Endothelial cell of umbilical vein (primary cell): Measurements from ENCODE around the gene B3GALT6. TPM values are rescaled to one million over a fixed set of nuclear protein-coding genes. Genes with fewer than 3 reads are reported as not detected.

Source experiments
- BruUV-seq: library from RNA; stranded (reverse); fragments of 400-500 nt; replicated peaks from 2 replicates; lab custom pipeline; 2021; lab: Mats Ljungman, UMichigan
- CTCF ChIA-PET: fragments of 300-600, 350-600 bp; sonication (Branson Sonifier 250); formaldehyde crosslinking; loops from one replicate; lab custom pipeline; 2021; ENCODE audit warnings: antibody characterized with exemption, inconsistent platforms; lab: Charles Lee
- POLR2A ChIA-PET: fragments of 300-600, 350-600 bp; sonication (Branson Sonifier 250); formaldehyde crosslinking; loops from one replicate; lab custom pipeline; 2021; ENCODE audit warnings: antibody characterized with exemption, inconsistent platforms; lab: Charles Lee
- DNase-seq: peaks from one replicate; pipeline ENCODE4 v3.0.0-alpha.2; 2011; ENCODE audit warnings: low read depth, low spot score
- FAIRE-seq: peaks from 2 replicates; lab custom pipeline; 2011; peaks lifted over from hg19 to GRCh38; lab: Jason Lieb, UNC
- H2AFZ ChIP-seq: 2 replicates; pipeline ENCODE4 v1.6.0; 2012; ENCODE audit warnings: low read depth, low read length, control low read depth, inconsistent platforms
- H3K27ac ChIP-seq: 2 replicates; pipeline ENCODE4 v1.5.1; 2011; ENCODE audit warnings: low read depth, mild to moderate bottlenecking, control low read depth, low read length, moderate library complexity; ENCODE audit not compliant: insufficient read depth
- H3K27me3 ChIP-seq, 2 experiments: 2 replicates each; pipeline versions ENCODE4 v1.6.0 to v1.6.1; 2011; ENCODE audit warnings: low read length in 2 of 2, mixed read lengths in 1 of 2; ENCODE audit not compliant: control insufficient read depth in 2 of 2, insufficient read depth in 2 of 2
- H3K36me3 ChIP-seq, 2 experiments: 2 replicates in 1 of 2; 3 replicates in 1 of 2; pipeline ENCODE4 v1.5.1; 2011; ENCODE audit warnings: low read length in 2 of 2, mild to moderate bottlenecking in 1 of 2, moderate library complexity in 1 of 2; ENCODE audit not compliant: control insufficient read depth in 2 of 2, insufficient read depth in 2 of 2; ENCODE audit errors: extremely low read depth in 1 of 2
- H3K4me1 ChIP-seq: 3 replicates; pipeline ENCODE4 v1.5.1; 2011; ENCODE audit warnings: mild to moderate bottlenecking, low read length; ENCODE audit not compliant: control insufficient read depth, insufficient read depth; ENCODE audit errors: extremely low read depth
- H3K4me2 ChIP-seq: 2 replicates; pipeline ENCODE4 v1.6.1; 2011; ENCODE audit warnings: low read length, control low read depth, mixed read lengths; ENCODE audit not compliant: insufficient read depth
- H3K4me3 ChIP-seq, 3 experiments: fragments of 200-600 bp in 1 of 3; sonication (generic), shearing (Covaris generic) in 1 of 3; replicated peaks in 1 of 3; 2 replicates each; pipeline ENCODE4 v1.5.1; 2011 to 2016; ENCODE audit warnings: control low read depth in 3 of 3, low read length in 3 of 3, mild to moderate bottlenecking in 2 of 3, inconsistent platforms in 1 of 3, low read depth in 1 of 3, moderate library complexity in 1 of 3; ENCODE audit not compliant: insufficient read depth in 1 of 3
- H3K79me2 ChIP-seq: 2 replicates; pipeline ENCODE4 v1.6.0; 2012; ENCODE audit warnings: low read length, inconsistent platforms; ENCODE audit not compliant: control insufficient read depth, insufficient read depth
- H3K9ac ChIP-seq: replicated peaks from 2 replicates; pipeline ENCODE3; 2011; ENCODE audit warnings: low read length, control low read depth; ENCODE audit not compliant: insufficient read depth; ENCODE audit errors: extremely low read depth
- H3K9me1 ChIP-seq: replicated peaks from 3 replicates; pipeline ENCODE4 v1.6.0; 2011; ENCODE audit warnings: mild to moderate bottlenecking, low read length; ENCODE audit not compliant: control insufficient read depth, insufficient read depth; ENCODE audit errors: extremely low read depth
- H3K9me3 ChIP-seq: replicated peaks from 2 replicates; pipeline ENCODE4 v1.5.1; 2012; ENCODE audit warnings: low read length, inconsistent platforms; ENCODE audit not compliant: control insufficient read depth, insufficient read depth
- H4K20me1 ChIP-seq: replicated peaks from 2 replicates; pipeline ENCODE3; 2011; ENCODE audit warnings: mild to moderate bottlenecking, low read length; ENCODE audit not compliant: control insufficient read depth, insufficient read depth; ENCODE audit errors: extremely low read depth
- EZH2 ChIP-seq: IDR thresholded peaks from 2 replicates; pipeline ENCODE4 v1.6.1; 2012; ENCODE audit warnings: borderline replicate concordance, low read depth, mild to moderate bottlenecking, moderate library complexity, low read length, inconsistent platforms; ENCODE audit not compliant: severe bottlenecking
- FOS ChIP-seq: IDR thresholded peaks from 2 replicates; pipeline ENCODE4 v1.6.1; 2011; ENCODE audit warnings: mild to moderate bottlenecking, low read length, moderate library complexity, borderline replicate concordance; ENCODE audit not compliant: insufficient read depth
- MYC ChIP-seq: IDR thresholded peaks from one replicate; pipeline ENCODE4 v1.6.1; 2011; ENCODE audit warnings: mild to moderate bottlenecking, low read depth, low read length
- POLR2A ChIP-seq: IDR thresholded peaks from 2 replicates; pipeline ENCODE4 v1.6.1; 2012; ENCODE audit warnings: low read depth, mild to moderate bottlenecking, control low read depth, low read length
- POLR2AphosphoS5 ChIP-seq: IDR thresholded peaks from 2 replicates; pipeline ENCODE4 v1.6.1; 2012; ENCODE audit warnings: low read depth, mild to moderate bottlenecking, control low read depth, low read length, moderate library complexity; ENCODE audit not compliant: insufficient read depth
- dilution Hi-C: fragments of 300-500 bp; cut with MboI; formaldehyde crosslinking; loops from one replicate; pipeline ENCODE4 v1.15.0; 2019; ENCODE audit warnings: low sequenced_read_pairs; ENCODE audit not compliant: extremely low pct_ligation_motif_present
- intact Hi-C: fragments of 100-400 bp; cut with micrococcal nuclease; formaldehyde crosslinking; loops from one replicate; pipeline ENCODE4 v1.10.0; 2022
- polyA plus RNA-seq, 4 experiments: library from polyadenylated mRNA; depleted of rRNA in 3 of 4; stranded (reverse) in 3 of 4; unstranded in 1 of 4; fragments of >200 nt; gene quantifications; 2 replicates each; pipeline versions ENCODE4 v1.2.1 to v1.2.3, GENCODE V29; 2011 to 2012; ENCODE audit warnings: missing spikeins in 1 of 4
- total RNA-seq: library from RNA; stranded (reverse); gene quantifications from 2 replicates; pipeline ENCODE4 v1.2.3, GENCODE V29; 2021
- TF ChIP-seq, protein P1 (sequence below), 2 donors: IDR thresholded peaks; 1 replicate in 1 of 2; 2 replicates in 1 of 2; pipeline ENCODE4 v1.5.1; 2011; ENCODE audit warnings: low read length in 2 of 2, mild to moderate bottlenecking in 2 of 2, moderate library complexity in 2 of 2, control low read depth in 1 of 2, inconsistent platforms in 1 of 2, low read depth in 1 of 2; ENCODE audit not compliant: insufficient read depth in 1 of 2; ENCODE audit errors: extremely low read depth in 1 of 2

B3GALT6 gene
- total and polyA plus RNA-seq, 2 donors (not counting 3 experiments of a cell fraction or from before 2014, with no cell fraction given): 24.6 to 34.1 TPM

DNA sequence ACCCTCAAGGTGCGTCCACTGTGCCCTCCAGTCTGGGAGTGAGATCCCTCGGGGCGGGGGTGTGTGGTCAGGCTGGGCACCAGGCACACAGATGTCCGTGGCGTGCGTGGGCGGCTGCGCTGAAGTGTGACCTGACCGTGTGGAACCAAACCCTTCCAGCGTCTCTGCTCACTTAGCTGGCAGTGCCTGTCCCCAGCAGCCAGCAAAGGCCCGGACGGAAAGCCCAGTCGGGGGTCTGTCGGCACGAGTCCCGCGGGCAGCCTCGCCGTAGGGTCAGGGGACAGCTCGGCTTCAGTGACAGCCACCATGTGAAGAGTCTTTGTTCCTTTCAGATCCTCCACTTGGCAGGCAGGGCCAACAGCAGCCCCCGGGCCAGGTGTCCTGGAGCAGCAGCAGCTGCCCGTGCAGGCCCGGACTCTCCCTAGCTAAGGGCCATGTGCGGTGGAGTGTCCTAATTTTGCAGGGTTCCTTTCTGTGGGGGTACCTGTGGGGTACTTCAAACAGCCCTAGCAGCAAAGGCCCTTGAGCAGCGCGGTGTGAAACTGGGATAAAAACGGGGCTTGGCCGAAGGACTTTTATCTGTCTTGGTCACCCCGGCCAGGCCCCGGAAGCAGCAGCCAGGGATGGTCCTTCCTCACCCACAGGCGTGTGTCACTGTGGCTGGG is 46.8 kb upstream of the B3GALT6 start:
- Histone ChIP-seq H3K9ac (no peak overlapping the region), H3K27ac (no peak overlapping the region), H3K79me2 (no peaks in the 10 kb centered on the region), H3K4me2 (no peak overlapping the region), H4K20me1 (no peaks in the 10 kb centered on the region), H3K9me3 (no peaks in the 10 kb centered on the region), H2AFZ (no peak overlapping the region), H3K4me3 (no peak overlapping the region), H3K36me3 (no peaks in the 10 kb centered on the region), H3K27me3 (peaks cover 0 to 7% of the 10 kb centered on the region in 2 experiments), H3K4me1 (no peaks in the 10 kb centered on the region), H3K9me1 (no peaks in the 10 kb centered on the region)
- FAIRE-seq (no peak), DNase-seq (no peak)
- ChIA-PET POLR2A (no interaction called here), CTCF (interaction anchor here (2.2 kb wide), 1 partner anchor 7 kb away, joined by 7 read pairs; no protein-coding TSS in a partner anchor)
- no TSS peak for BruUV-seq
- TF ChIP-seq FOS (no peak), POLR2AphosphoS5 (no peak), POLR2A (no peak), EZH2 (no peak), MYC (no peak)
- intact Hi-C loops (no loop called here), dilution Hi-C loops (no loop called here)

DNA sequence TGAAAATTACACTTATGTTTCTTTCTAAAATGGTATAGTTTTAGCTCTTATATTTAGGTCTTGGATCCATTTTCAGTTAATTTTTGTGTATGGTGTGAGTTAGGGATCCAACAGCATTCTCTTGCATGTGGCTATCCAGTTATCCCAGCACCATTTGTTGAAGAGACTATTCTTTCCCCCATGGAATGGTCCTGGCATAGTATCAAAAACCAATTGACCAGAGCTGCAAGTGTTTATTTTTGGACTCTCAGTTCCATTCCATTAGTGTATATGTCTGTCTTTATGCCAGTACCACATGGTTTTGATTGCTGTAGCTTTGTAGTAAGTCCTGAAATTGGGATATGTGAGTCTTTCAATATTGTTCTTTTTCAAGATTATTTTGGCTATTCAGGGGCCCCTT is 44.1 kb upstream of the B3GALT6 start:
- intact Hi-C loops (no loop called here), dilution Hi-C loops (no loop called here)
- CTCF ChIA-PET: interaction anchor here (0.6 to 1.1 kb wide), 2 partner anchors 65 to 104 kb away, joined by 3 to 4 read pairs; no protein-coding TSS in a partner anchor
- BruUV-seq: no TSS peak
- no peaks in the 10 kb centered on the region for H3K9me1 ChIP-seq
- DNase-seq (no peak), FAIRE-seq (no peak)
- no peaks in the 10 kb centered on the region for H3K79me2 ChIP-seq
- H3K27me3 ChIP-seq: peaks cover 0 to 7% of the 10 kb centered on the region in 2 experiments
- no peaks in the 10 kb centered on the region for H3K36me3 ChIP-seq
- H3K9ac ChIP-seq: no peak overlapping the region
- H3K4me3 ChIP-seq: no peak overlapping the region
- no peaks in the 10 kb centered on the region for H4K20me1 ChIP-seq
- H3K4me2 ChIP-seq: no peak overlapping the region
- POLR2A ChIA-PET: no interaction called here
- TF ChIP-seq, protein P1, sequence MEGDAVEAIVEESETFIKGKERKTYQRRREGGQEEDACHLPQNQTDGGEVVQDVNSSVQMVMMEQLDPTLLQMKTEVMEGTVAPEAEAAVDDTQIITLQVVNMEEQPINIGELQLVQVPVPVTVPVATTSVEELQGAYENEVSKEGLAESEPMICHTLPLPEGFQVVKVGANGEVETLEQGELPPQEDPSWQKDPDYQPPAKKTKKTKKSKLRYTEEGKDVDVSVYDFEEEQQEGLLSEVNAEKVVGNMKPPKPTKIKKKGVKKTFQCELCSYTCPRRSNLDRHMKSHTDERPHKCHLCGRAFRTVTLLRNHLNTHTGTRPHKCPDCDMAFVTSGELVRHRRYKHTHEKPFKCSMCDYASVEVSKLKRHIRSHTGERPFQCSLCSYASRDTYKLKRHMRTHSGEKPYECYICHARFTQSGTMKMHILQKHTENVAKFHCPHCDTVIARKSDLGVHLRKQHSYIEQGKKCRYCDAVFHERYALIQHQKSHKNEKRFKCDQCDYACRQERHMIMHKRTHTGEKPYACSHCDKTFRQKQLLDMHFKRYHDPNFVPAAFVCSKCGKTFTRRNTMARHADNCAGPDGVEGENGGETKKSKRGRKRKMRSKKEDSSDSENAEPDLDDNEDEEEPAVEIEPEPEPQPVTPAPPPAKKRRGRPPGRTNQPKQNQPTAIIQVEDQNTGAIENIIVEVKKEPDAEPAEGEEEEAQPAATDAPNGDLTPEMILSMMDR (IDR thresholded peaks at IDR 0.05; ENCODE audit: extremely low read depth in 1 of 2, insufficient read depth in 1 of 2, low read depth in 1 of 2, low read length in 2 of 2): no peak
- TF ChIP-seq EZH2: no peak
- H3K9me3 ChIP-seq: no peaks in the 10 kb centered on the region
- no peak overlapping the region for H2AFZ ChIP-seq
- H3K4me1 ChIP-seq: no peaks in the 10 kb centered on the region
- no peak overlapping the region for H3K27ac ChIP-seq
